ENCODE results near the gene KIF7. TPM values are rescaled to one million over a fixed set of nuclear protein-coding genes. Genes with fewer than 3 reads are reported as not detected.

KIF7 gene
- total and polyA plus RNA-seq, 2 experiments from 2014 or later, result 4.6 to 20.1 TPM

DNA sequence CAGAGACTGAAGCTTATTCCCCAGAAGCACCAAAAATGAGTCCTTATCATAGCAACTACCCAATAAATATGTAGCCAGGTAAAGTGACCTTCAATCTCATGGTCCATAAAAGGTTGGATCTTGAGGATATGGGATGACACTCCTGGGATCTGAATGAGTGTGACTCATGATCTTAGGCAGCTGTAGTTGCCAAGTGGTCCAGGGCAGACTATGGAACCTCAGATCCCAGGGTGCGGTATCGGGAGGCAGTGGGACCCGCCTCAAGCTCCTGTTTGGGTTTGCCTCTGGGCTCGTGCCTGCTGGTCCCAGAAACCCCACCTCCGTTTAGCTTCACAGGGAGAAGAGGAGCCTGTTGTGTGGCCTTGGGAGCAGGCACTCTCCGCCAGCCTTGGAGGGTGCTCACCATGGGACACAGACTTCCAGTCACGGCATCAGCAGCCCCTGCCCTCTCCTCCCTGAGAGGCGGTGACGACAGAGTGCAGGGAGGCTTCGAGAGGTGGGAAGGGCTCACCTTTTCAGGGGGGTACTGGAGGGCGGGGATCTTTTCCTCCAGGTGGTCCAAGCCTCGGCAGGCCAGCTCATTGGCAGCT is 15.8 kb upstream of the KIF7 start:
- Histone ChIP-seq H3K4me2 (no peak overlapping the region), H2AFZ (no peak overlapping the region), H3K4me1 (ENCODE audit: insufficient read depth) (peaks cover 5% of the 10 kb centered on the region; the same call in 1 of the 2 replicates), H3K27ac (ENCODE audit: low read depth) (no peak overlapping the region), H3K9me2 (ENCODE audit: insufficient read depth) (no peaks in the 10 kb centered on the region), H3K4me3 (no peak overlapping the region), H3F3A (replicated peaks; ENCODE audit: low read depth) (no peaks in the 10 kb centered on the region), H3K27me3 (ENCODE audit: insufficient read depth) (peaks cover 4% of the 10 kb centered on the region; the same call in 1 of the 2 replicates), H3K36me3 (ENCODE audit: insufficient read depth) (no peaks in the 10 kb centered on the region), H3K79me2 (replicated peaks; ENCODE audit: insufficient read depth) (no peaks in the 10 kb centered on the region), H4K20me1 (replicated peaks; ENCODE audit: insufficient read depth) (no peaks in the 10 kb centered on the region)
- ATAC-seq (no peak), DNase-seq (ENCODE audit: low spot score) (no peak)
- TF ChIP-seq CTCF (conservative IDR thresholded peaks at IDR 0.05; ENCODE audit: low read depth in 2 of 2) (no peak), ZNF331 (CRISPR knock-in tag; IDR thresholded peaks at IDR 0.05; ENCODE audit: low read depth) (no peak), CREB1 (CRISPR knock-in tag; IDR thresholded peaks at IDR 0.05; ENCODE audit: low read depth) (no peak), EZH2phosphoT487 (IDR thresholded peaks at IDR 0.05; ENCODE audit: unreplicated experiment) (no peak), STAT1 (IDR thresholded peaks at IDR 0.05; ENCODE audit: unreplicated experiment) (no peak), REST (IDR thresholded peaks at IDR 0.05; ENCODE audit: unreplicated experiment) (no peak), POLR2AphosphoS5 (IDR thresholded peaks at IDR 0.05; ENCODE audit: low read depth) (no peak), NANOG (IDR thresholded peaks at IDR 0.05; ENCODE audit: borderline replicate concordance) (no peak), ZNF114 (CRISPR knock-in tag; IDR thresholded peaks at IDR 0.05) (no peak), EZH2 (IDR thresholded peaks at IDR 0.05; ENCODE audit: low read depth, unreplicated experiment) (no peak), JUNB (IDR thresholded peaks at IDR 0.05; ENCODE audit: unreplicated experiment) (no peak)
- TF ChIP-seq, protein P1, sequence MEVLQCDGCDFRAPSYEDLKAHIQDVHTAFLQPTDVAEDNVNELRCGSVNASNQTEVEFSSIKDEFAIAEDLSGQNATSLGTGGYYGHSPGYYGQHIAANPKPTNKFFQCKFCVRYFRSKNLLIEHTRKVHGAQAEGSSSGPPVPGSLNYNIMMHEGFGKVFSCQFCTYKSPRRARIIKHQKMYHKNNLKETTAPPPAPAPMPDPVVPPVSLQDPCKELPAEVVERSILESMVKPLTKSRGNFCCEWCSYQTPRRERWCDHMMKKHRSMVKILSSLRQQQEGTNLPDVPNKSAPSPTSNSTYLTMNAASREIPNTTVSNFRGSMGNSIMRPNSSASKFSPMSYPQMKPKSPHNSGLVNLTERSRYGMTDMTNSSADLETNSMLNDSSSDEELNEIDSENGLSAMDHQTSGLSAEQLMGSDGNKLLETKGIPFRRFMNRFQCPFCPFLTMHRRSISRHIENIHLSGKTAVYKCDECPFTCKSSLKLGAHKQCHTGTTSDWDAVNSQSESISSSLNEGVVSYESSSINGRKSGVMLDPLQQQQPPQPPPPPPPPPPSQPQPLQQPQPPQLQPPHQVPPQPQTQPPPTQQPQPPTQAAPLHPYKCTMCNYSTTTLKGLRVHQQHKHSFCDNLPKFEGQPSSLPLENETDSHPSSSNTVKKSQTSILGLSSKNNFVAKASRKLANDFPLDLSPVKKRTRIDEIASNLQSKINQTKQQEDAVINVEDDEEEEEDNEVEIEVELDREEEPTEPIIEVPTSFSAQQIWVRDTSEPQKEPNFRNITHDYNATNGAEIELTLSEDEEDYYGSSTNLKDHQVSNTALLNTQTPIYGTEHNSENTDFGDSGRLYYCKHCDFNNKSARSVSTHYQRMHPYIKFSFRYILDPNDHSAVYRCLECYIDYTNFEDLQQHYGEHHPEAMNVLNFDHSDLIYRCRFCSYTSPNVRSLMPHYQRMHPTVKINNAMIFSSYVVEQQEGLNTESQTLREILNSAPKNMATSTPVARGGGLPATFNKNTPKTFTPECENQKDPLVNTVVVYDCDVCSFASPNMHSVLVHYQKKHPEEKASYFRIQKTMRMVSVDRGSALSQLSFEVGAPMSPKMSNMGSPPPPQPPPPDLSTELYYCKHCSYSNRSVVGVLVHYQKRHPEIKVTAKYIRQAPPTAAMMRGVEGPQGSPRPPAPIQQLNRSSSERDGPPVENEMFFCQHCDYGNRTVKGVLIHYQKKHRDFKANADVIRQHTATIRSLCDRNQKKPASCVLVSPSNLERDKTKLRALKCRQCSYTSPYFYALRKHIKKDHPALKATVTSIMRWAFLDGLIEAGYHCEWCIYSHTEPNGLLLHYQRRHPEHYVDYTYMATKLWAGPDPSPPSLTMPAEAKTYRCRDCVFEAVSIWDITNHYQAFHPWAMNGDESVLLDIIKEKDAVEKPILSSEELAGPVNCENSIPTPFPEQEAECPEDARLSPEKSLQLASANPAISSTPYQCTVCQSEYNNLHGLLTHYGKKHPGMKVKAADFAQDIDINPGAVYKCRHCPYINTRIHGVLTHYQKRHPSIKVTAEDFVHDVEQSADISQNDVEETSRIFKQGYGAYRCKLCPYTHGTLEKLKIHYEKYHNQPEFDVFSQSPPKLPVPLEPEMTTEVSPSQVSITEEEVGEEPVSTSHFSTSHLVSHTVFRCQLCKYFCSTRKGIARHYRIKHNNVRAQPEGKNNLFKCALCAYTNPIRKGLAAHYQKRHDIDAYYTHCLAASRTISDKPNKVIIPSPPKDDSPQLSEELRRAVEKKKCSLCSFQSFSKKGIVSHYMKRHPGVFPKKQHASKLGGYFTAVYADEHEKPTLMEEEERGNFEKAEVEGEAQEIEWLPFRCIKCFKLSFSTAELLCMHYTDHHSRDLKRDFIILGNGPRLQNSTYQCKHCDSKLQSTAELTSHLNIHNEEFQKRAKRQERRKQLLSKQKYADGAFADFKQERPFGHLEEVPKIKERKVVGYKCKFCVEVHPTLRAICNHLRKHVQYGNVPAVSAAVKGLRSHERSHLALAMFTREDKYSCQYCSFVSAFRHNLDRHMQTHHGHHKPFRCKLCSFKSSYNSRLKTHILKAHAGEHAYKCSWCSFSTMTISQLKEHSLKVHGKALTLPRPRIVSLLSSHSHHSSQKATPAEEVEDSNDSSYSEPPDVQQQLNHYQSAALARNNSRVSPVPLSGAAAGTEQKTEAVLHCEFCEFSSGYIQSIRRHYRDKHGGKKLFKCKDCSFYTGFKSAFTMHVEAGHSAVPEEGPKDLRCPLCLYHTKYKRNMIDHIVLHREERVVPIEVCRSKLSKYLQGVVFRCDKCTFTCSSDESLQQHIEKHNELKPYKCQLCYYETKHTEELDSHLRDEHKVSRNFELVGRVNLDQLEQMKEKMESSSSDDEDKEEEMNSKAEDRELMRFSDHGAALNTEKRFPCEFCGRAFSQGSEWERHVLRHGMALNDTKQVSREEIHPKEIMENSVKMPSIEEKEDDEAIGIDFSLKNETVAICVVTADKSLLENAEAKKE (CRISPR knock-in tag; IDR thresholded peaks at IDR 0.05), result no peak
- TF ChIP-seq, protein P2, sequence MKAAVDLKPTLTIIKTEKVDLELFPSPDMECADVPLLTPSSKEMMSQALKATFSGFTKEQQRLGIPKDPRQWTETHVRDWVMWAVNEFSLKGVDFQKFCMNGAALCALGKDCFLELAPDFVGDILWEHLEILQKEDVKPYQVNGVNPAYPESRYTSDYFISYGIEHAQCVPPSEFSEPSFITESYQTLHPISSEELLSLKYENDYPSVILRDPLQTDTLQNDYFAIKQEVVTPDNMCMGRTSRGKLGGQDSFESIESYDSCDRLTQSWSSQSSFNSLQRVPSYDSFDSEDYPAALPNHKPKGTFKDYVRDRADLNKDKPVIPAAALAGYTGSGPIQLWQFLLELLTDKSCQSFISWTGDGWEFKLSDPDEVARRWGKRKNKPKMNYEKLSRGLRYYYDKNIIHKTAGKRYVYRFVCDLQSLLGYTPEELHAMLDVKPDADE (IDR thresholded peaks at IDR 0.05), result no peak
- H3K4me3 Mint-ChIP-seq, result no peak overlapping the region
- no peaks in the 10 kb centered on the region for H3K9me3 Mint-ChIP-seq
- no peaks in the 10 kb centered on the region for H3K36me3 Mint-ChIP-seq (ENCODE audit: low read depth)
- H3K4me1 Mint-ChIP-seq, result peaks cover 13% of the 10 kb centered on the region; the same call in 2 of the 3 replicates
- H3K27me3 Mint-ChIP-seq (ENCODE audit: insufficient read depth, low read depth, poor library complexity), result peaks cover 10% of the 10 kb centered on the region
- H3K27ac Mint-ChIP-seq, result no peak overlapping the region

Data from GM23338 (cell line).